Osteocyte (in vitro differentiated cells): ENCODE results near the gene KRT28. TPM values are rescaled to one million over a fixed set of nuclear protein-coding genes. Genes with fewer than 3 reads are reported as not detected.

Experiments
- DNase-seq: peaks from one replicate; pipeline ENCODE4 v3.0.0; 2021; ENCODE audit warnings: mixed read lengths; ENCODE audit not compliant: unreplicated experiment; ENCODE audit errors: extremely low spot score
- H3K27ac Mint-ChIP-seq: one replicate; pipeline ENCODE4 v1.8.0; 2021; ENCODE audit warnings: mild to moderate bottlenecking, mixed read lengths; ENCODE audit not compliant: unreplicated experiment
- H3K27me3 Mint-ChIP-seq: one replicate; pipeline ENCODE4 v1.8.0; 2021; ENCODE audit warnings: mixed read lengths; ENCODE audit not compliant: unreplicated experiment
- H3K36me3 Mint-ChIP-seq: one replicate; pipeline ENCODE4 v1.8.0; 2021; ENCODE audit warnings: mixed read lengths; ENCODE audit not compliant: unreplicated experiment
- H3K4me1 Mint-ChIP-seq: one replicate; pipeline ENCODE4 v1.8.0; 2021; ENCODE audit warnings: mixed read lengths; ENCODE audit not compliant: unreplicated experiment
- H3K4me3 Mint-ChIP-seq: one replicate; pipeline ENCODE4 v1.8.0; 2021; ENCODE audit warnings: mild to moderate bottlenecking, moderate library complexity, mixed read lengths; ENCODE audit not compliant: unreplicated experiment
- H3K9me3 Mint-ChIP-seq: one replicate; pipeline ENCODE4 v1.8.0; 2021; ENCODE audit warnings: mixed read lengths; ENCODE audit not compliant: unreplicated experiment
- CTCF ChIP-seq: fragments of 200-600 bp; sonication (generic); IDR thresholded peaks from 2 replicates; pipeline ENCODE4 v1.5.0; 2021; ENCODE audit warnings: antibody characterized with exemption, mild to moderate bottlenecking, moderate library complexity
- total RNA-seq: library from RNA; stranded (reverse); gene quantifications from 2 replicates; pipeline ENCODE4 v1.2.1, GENCODE V29; 2021

KRT28 gene
- total RNA-seq, 1 donor from 2014 or later, result not detected

GRCh38 chr17:40796846-40797245 lies 2.9 kb downstream of the KRT28 start:
- TF ChIP-seq CTCF, result no peak
- H3K9me3 Mint-ChIP-seq, result no peaks in the 10 kb centered on the region
- peaks cover 54% of the 10 kb centered on the region for H3K27me3 Mint-ChIP-seq
- no peaks in the 10 kb centered on the region for H3K36me3 Mint-ChIP-seq
- DNase-seq, result no peak
- no peak overlapping the region for H3K27ac Mint-ChIP-seq
- no peak overlapping the region for H3K4me3 Mint-ChIP-seq
- no peaks in the 10 kb centered on the region for H3K4me1 Mint-ChIP-seq

- DNase-seq, result no peak
- no peaks in the 10 kb centered on the region for H3K9me3 Mint-ChIP-seq
- H3K4me1 Mint-ChIP-seq, result no peaks in the 10 kb centered on the region
- H3K4me3 Mint-ChIP-seq, result no peak overlapping the region
- no peak overlapping the region for H3K27ac Mint-ChIP-seq
- H3K36me3 Mint-ChIP-seq, result no peaks in the 10 kb centered on the region
- no peak for TF ChIP-seq CTCF
- H3K27me3 Mint-ChIP-seq, result peaks cover 63% of the 10 kb centered on the region
Observed at GRCh38 chr17:40795019-40795667, 4.6 kb downstream of the KRT28 start.

GRCh38 chr17:40794466-40794865 lies 5.3 kb downstream of the KRT28 start:
- no peak for DNase-seq
- H3K27ac Mint-ChIP-seq, result no peak overlapping the region
- no peak overlapping the region for H3K4me3 Mint-ChIP-seq
- no peaks in the 10 kb centered on the region for H3K9me3 Mint-ChIP-seq
- no peaks in the 10 kb centered on the region for H3K36me3 Mint-ChIP-seq
- peaks cover 63% of the 10 kb centered on the region for H3K27me3 Mint-ChIP-seq
- no peak for TF ChIP-seq CTCF
- no peaks in the 10 kb centered on the region for H3K4me1 Mint-ChIP-seq

GRCh38 chr17:40793832-40794231 lies 5.9 kb downstream of the KRT28 start:
- DNase-seq, result no peak
- H3K4me1 Mint-ChIP-seq, result peaks cover under 1% of the 10 kb centered on the region
- H3K9me3 Mint-ChIP-seq, result no peaks in the 10 kb centered on the region
- no peaks in the 10 kb centered on the region for H3K36me3 Mint-ChIP-seq
- H3K27me3 Mint-ChIP-seq, result peaks cover 58% of the 10 kb centered on the region
- no peak overlapping the region for H3K27ac Mint-ChIP-seq
- no peak for TF ChIP-seq CTCF
- no peak overlapping the region for H3K4me3 Mint-ChIP-seq

GRCh38 chr17:40791787-40792436 lies 7.8 kb downstream of the KRT28 start:
- no peak overlapping the region for H3K27ac Mint-ChIP-seq
- peaks cover 3% of the 10 kb centered on the region for H3K4me1 Mint-ChIP-seq
- DNase-seq, result no peak
- H3K27me3 Mint-ChIP-seq, result peaks cover 54% of the 10 kb centered on the region
- peak; percentile 61 for TF ChIP-seq CTCF
- H3K4me3 Mint-ChIP-seq, result no peak overlapping the region
- no peaks in the 10 kb centered on the region for H3K36me3 Mint-ChIP-seq
- no peaks in the 10 kb centered on the region for H3K9me3 Mint-ChIP-seq
